HG03097 (cell line): ENCODE data around the gene ACOXL.
A peak's percentile ranks its signal among the peaks of the same experiment; 100 is the strongest.

Experiments used
- ATAC-seq: cut with Tn5 transposase; IDR thresholded peaks from one replicate; pipeline ENCODE4 v1.9.1; 2021; ENCODE audit not compliant: unreplicated experiment, low FRiP score

Gene ACOXL

DNA sequence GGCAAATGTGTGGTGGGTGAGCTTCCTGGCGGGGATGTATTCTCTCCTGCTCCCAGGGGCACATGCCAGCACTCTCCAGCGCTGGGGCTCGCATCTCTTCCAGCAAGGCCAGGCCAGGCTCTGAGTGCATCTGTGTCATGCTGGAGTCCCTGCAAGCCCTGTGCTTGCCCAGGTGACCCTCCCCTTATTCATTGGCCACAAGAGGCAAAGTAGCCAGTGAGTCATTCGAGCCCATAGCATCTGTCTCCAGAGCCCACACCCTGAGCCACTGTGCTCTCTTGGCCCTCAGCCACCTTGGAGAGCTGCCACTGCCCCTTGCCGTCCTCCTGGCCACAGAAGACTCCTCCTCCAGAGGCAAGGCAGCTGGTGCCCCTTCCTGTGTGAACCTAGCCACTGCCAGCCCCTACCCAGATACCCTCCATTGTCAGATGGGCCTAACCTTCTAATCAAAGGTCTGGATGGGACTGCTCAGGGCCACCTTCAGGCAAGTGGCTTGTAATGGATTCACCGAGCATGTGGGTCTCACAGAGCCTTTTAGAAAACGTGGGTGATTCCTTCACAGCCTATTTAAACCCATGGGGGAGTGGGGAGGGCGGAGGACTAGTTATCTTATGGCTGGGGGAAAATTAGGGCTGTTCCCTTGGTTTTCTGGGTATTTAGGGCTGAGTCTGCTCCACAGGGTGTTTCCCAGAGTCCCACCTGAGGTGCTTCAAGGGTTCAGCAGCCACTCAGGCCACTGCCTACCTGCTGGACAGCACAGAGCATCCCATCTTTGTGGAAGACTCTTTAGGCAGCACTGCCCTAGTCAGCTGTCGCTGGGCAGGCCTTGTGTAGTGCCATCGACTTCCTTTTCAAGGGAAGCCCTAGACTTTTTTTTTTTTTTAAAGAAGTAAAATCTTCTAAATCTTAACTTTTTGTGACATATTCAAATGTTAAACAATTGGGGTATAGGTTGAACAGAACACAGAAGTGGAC, 137.4 kb downstream of the ACOXL start:
- ATAC-seq, result no peak

- ATAC-seq, result no peak
Observed at GRCh38 chr2:110870545-110870944, 138.2 kb downstream of the ACOXL start.

GRCh38 chr2:110871637-110872036, 139.3 kb downstream of the ACOXL start:
- no peak for ATAC-seq

GRCh38 chr2:110872521-110872920, 140.1 kb downstream of the ACOXL start:
- ATAC-seq, result no peak

GRCh38 chr2:110873056-110873502, 140.7 kb downstream of the ACOXL start:
- ATAC-seq, result no peak

GRCh38 chr2:110873597-110874452, 141.5 kb downstream of the ACOXL start:
- no peak for ATAC-seq

- no peak for ATAC-seq
Observed at GRCh38 chr2:110874453-110875383, 142.3 kb downstream of the ACOXL start.

DNA sequence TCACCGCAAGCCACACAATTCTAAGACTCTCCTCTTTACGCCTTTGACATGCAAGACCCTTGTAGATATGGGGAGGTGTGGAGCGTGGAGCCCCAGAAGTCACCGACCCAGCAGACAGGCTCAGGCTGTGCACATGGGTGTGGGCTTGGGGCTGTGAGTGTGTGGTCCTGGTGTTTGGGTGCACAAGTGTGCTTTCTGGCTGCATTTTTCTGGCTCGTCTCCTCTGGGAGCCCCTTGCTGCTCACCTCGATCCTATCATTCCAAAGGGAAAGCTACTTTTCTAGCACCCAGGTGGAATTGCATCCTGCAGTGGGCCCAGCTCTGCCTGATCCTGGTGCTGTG, 143.0 kb downstream of the ACOXL start:
- no peak for ATAC-seq

- ATAC-seq, result no peak
Observed at GRCh38 chr2:110876167-110876999, 144.0 kb downstream of the ACOXL start.

DNA sequence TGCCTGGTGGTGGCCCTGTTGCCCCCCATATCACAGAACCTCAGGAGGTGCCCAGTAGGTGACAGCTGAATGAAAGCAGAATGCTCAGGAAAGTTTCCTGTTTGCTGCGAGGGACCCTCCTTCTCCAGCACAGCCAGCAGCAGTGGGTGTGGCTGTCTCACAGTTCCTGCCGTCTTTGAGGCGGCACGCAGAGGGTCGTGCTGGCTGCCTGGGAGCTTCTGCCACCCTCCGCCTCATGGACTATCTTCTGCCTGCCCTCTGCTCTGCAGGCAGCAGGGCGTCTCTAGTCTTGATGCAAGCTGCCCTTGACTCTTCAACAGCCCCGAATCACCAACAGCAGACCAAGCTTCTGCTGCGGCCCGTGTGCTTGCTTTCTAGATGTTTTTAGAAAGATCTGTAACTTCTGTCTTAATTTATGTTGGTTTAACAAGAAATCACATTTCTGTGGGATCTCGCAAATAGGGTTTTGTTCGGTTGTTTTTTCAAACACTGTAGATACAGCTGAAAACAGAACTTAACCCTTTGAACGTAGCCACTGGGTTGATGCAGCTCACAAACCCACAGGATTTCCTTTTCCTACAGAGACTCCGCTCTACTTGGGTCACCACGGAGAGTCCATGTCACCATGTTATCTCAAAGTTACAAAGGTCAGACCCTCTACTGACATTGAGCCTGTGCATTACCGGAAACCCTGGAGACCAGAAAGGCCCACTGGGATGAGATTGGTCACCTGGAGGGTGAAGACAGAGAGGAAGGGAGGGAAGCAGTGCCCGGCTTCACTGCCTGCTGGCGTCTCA, 144.9 kb downstream of the ACOXL start:
- no peak for ATAC-seq

DNA sequence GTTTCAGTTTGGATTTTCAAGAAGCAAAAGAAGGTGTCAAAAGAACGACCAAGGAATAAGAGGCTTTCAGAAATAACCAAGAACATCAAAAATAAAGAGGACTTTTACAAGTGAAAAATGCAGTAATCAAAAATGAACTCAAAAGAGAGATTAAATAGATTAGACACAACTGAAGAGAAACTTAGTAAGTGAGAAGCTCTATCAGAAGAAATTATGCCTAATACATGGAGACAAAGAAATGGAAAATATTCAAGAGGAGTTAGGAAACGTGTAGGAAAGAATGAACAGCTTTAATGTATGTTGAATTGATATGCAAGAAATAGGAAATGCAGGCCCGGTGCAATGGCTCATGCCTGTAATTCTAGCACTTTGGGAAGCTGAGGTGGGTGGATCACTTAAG, 145.8 kb downstream of the ACOXL start:
- no peak for ATAC-seq

- ATAC-seq, result peak; percentile 87
Observed at GRCh38 chr2:110881908-110882307, 149.5 kb downstream of the ACOXL start.

DNA sequence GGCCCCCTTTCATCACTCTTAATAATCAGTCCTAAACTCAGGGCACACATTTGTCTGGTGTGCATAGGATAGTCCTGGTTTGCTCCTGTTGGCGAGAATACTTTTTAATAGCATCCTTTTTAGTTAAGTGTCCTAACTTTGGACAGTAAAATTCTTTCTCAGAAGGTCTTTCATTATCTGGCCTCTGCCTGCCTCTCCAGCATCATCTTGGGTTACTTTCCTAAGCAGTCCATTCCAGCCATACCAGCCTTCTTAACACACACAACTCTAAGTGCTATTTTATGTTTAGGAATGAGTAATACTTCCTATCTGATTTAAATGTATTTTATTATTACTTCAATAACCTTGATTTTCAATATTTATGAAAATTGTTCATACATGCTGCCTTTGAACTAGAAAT, 151.0 kb downstream of the ACOXL start:
- ATAC-seq, result no peak

DNA sequence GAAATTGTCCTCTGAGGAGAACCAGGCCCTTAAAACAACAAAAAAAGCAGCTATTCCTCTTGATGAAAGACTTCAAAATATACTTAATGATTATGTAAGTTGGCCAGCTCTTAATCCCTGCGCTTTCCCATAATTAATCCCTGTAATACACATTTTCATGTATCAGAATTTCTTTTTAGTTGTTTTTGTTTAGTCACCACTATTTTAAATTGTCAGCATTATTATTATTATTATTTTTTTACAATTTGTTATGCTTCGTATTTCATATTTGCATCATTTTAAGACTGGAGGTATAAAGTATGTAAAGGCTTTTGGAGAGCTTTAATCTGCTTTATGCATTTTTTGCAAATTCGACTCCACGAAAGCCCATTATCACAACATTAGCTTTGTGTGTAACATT, 152.9 kb downstream of the ACOXL start:
- no peak for ATAC-seq

DNA sequence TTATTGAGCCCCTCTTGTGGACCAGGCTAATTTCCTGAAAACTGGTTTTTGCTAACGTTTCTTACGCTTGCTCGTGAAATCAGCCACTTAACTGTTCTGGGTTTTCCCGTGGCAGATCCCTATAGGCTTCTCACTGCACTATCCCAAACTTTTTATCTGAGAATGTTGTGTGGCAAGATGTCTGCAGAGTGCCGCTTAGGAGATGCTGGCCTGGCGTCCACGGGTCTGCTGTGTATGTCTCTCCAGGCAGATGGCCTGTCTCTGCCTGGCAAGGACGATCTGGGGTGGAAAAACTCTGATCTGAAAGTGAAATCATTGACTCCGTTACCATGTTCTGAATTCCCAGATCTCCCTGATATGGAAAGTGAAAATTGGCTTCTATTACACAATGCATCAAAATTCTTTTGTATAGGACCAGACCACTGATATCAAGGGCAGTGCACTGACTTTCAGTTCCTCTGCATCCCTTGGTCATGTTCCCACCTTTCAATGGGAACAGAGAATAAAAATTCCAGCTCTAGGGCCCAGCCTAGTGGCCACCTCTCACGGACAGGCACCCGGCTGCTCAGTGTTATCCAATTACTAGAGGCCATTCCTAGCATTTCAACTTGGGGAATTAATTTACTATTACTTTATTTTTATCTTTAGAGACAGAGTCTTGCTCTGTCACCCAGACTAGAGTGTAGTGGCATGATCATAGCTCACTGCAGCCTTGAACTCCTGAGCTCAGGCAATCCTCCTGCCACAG, 154.6 kb downstream of the ACOXL start:
- no peak for ATAC-seq

GRCh38 chr2:110888411-110888810, 156.0 kb downstream of the ACOXL start:
- no peak for ATAC-seq

DNA sequence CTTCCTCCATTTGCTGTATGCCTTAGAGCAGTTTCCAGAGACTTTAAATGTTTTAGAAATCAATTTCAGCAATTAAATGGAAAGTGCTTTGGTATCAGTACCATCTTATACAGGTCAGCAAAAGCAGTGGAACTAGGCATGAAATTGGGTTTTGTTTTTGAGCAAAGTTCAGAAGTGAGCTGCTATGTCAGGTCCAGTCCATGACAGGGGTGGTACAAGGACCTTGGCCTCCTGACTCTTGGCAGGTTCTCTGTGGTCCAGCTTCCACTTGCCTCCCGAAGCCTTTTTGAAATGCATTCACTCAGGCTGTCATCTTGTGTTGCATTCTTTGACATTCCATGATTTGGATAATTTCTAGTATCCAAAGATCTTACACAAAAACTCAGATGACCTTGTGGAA, 159.3 kb downstream of the ACOXL start:
- no peak for ATAC-seq

- no peak for ATAC-seq
Observed at GRCh38 chr2:110896226-110896625, 163.9 kb downstream of the ACOXL start.
